H1 (cell line): ENCODE measurements around the gene CARF. TPM values are rescaled to one million over a fixed set of nuclear protein-coding genes. Genes with fewer than 3 reads are reported as not detected.

Experiments
- ASH2L ChIP-seq: fragments of 200-600, 300-600 bp; sonication (generic); IDR thresholded peaks from one replicate; pipeline ENCODE4 v1.7.1; 2017; ENCODE audit warnings: low read length
- CBX5 ChIP-seq: fragments of 300-800, 300-1000 bp; sonication (generic); IDR thresholded peaks from 2 replicates; pipeline ENCODE4 v1.7.1; 2016; ENCODE audit warnings: antibody characterized with exemption, low read length, low read depth
- CBX8 ChIP-seq: fragments of 300-800, 300-1000 bp; sonication (generic); IDR thresholded peaks from 2 replicates; pipeline ENCODE4 v1.7.1; 2016; ENCODE audit warnings: low read depth, low read length, borderline replicate concordance
- CEBPB ChIP-seq: IDR thresholded peaks from 2 replicates; pipeline ENCODE4 v1.6.1; 2012; ENCODE audit warnings: low read depth, low read length
- CHD2 ChIP-seq: IDR thresholded peaks from 2 replicates; pipeline ENCODE4 v1.6.1; 2012; ENCODE audit warnings: low read length, improper control_type of control experiment
- CREB1 ChIP-seq: IDR thresholded peaks from 2 replicates; pipeline ENCODE4 v1.6.1; 2012; ENCODE audit warnings: inconsistent platforms
- EP300 ChIP-seq, 2 experiments: IDR thresholded peaks; 1 replicate in 1 of 2; 2 replicates in 1 of 2; pipeline ENCODE4 v1.6.1; 2011 to 2012; ENCODE audit warnings: low read depth in 2 of 2, low read length in 2 of 2, mild to moderate bottlenecking in 2 of 2, borderline replicate concordance in 1 of 2, inconsistent platforms in 1 of 2, moderate library complexity in 1 of 2
- HDAC2 ChIP-seq, 2 experiments: fragments of 300-600 bp in 1 of 2; sonication (generic) in 1 of 2; IDR thresholded peaks; 2 replicates each; pipeline ENCODE4 v1.6.1; 2011 to 2012; ENCODE audit warnings: low read depth in 2 of 2, low read length in 2 of 2, mild to moderate bottlenecking in 2 of 2, moderate library complexity in 2 of 2, borderline replicate concordance in 1 of 2, inconsistent platforms in 1 of 2
- JUN ChIP-seq: IDR thresholded peaks from 2 replicates; pipeline ENCODE4 v1.6.1; 2011; ENCODE audit warnings: low read depth, mild to moderate bottlenecking, improper control_type of control experiment, low read length
- MAX ChIP-seq: IDR thresholded peaks from 2 replicates; pipeline ENCODE4 v1.6.1; 2012; ENCODE audit warnings: inconsistent platforms
- NANOG ChIP-seq: IDR thresholded peaks from 2 replicates; pipeline ENCODE4 v1.6.1; 2011; ENCODE audit warnings: low read length, low read depth, mild to moderate bottlenecking, inconsistent platforms; ENCODE audit not compliant: insufficient read depth, poor library complexity, severe bottlenecking
- NRF1 ChIP-seq: IDR thresholded peaks from 2 replicates; pipeline ENCODE4 v1.6.1; 2011; ENCODE audit warnings: mild to moderate bottlenecking, low read depth, low read length, improper control_type of control experiment
- PHF8 ChIP-seq: fragments of 200-600 bp; sonication (generic); conservative IDR thresholded peaks from 2 replicates; pipeline ENCODE4 v1.7.1; 2012; ENCODE audit warnings: low read depth, mild to moderate bottlenecking, inconsistent platforms, low read length, moderate library complexity
- POLR2AphosphoS5 ChIP-seq: IDR thresholded peaks from 2 replicates; pipeline ENCODE4 v1.6.1; 2011; ENCODE audit warnings: low read depth, low read length
- RAD21 ChIP-seq, 2 experiments: IDR thresholded peaks in 1 of 2; conservative IDR thresholded peaks in 1 of 2; 2 replicates each; pipeline ENCODE4 v1.6.1; 2011; ENCODE audit warnings: low read depth in 2 of 2, low read length in 2 of 2, improper control_type of control experiment in 1 of 2, inconsistent platforms in 1 of 2, mild to moderate bottlenecking in 1 of 2, moderate library complexity in 1 of 2
- SIX5 ChIP-seq: IDR thresholded peaks from 2 replicates; pipeline ENCODE4 v1.6.1; 2011; ENCODE audit warnings: mild to moderate bottlenecking, low read depth, low read length
- TAF7 ChIP-seq: optimal IDR thresholded peaks from 2 replicates; pipeline ENCODE3; 2011; ENCODE audit warnings: low read depth, mild to moderate bottlenecking, inconsistent platforms, low read length, moderate library complexity, borderline replicate concordance
- TBP ChIP-seq: IDR thresholded peaks from 2 replicates; pipeline ENCODE4 v1.6.1; 2011; ENCODE audit warnings: low read depth, low read length, improper control_type of control experiment
- YY1 ChIP-seq: IDR thresholded peaks from 2 replicates; pipeline ENCODE4 v1.6.1; 2011; ENCODE audit warnings: low read depth, mild to moderate bottlenecking, low read length
- ZNF274 ChIP-seq: IDR thresholded peaks from 2 replicates; pipeline ENCODE4 v1.7.0; 2012; ENCODE audit warnings: low read length, borderline replicate concordance; ENCODE audit errors: extremely low read depth
- polyA plus RNA-seq, 7 experiments: library from polyadenylated mRNA; depleted of rRNA in 3 of 7; stranded (reverse) in 5 of 7; unstranded in 2 of 7; fragments of >200 nt in 5 of 7; fragments of 200-250 nt in 2 of 7; gene quantifications; 1 replicate in 5 of 7; 2 replicates in 1 of 7; 4 replicates in 1 of 7; pipeline versions ENCODE4 v1.2.1 to v1.2.3, GENCODE V29; 2011 to 2013; ENCODE audit warnings: missing spikeins in 2 of 7, mixed read lengths in 2 of 7
- total RNA-seq: library from RNA; stranded (reverse); fragmentation: NEBNext Ultra II Directional; extraction: Animal tissue kit (Norgen Biotek cat#: 25700); gene quantifications from 2 replicates; pipeline ENCODE4 v1.2.1, GENCODE V29; 2021
- TF ChIP-seq, protein P1 (sequence below): IDR thresholded peaks from 2 replicates; pipeline ENCODE4 v1.6.1; 2012; ENCODE audit warnings: low read length, inconsistent platforms

The CARF gene
- total and polyA plus RNA-seq, 2 of the 8 experiments (the other 6 are each of a cell fraction or from before 2014, with no cell fraction given): 2.0 to 2.6 TPM

DNA sequence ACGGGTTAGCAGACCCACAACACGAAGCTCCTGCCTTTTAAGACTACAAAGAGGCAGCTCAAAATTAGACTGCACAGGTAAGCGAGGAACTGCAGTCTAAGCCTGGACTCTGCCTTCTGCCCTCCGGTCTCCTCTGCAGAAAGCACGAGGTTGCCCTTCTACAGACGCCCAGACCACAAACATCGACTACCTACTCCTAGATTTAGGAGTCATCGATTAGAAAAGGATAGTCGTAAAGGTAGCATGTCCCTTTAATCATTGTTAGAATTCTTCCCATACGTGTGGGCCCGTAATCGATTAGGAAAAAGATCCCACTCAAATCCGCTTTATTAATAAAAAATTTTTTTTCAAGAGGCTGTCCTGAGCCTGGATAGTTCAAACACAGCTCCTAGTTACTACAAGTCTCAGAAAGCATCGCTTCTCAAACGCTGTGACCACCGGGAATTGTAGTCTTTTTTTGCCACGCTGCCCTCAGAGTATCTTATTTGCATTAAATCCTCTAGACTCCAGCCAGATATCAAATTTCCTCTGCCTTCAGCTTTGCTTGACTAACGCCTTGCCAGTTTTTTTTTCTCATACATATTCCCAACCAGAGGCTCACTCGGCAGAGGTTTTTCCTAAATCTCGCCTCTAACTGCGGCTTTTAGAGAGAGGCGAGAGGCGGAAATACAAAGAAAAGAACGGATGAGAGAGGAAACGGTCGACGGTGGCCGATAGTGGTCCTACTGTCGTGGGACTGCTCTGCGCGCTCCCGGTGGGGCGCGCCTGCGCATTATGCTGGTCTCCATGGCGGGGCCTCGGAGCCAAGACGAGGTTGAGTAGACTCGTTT, at the start of gene CARF, which contains the start of gene WDR12 (continued):
- TF ChIP-seq TAF7 (peak; percentile 56), NANOG (no peak), JUN (no peak), CEBPB (no peak), ASH2L (no peak), TBP (peak; percentile 81), CHD2 (0 out of 2 replicates have a peak, but pooled peaks have one; percentile 55), MAX (peak; percentile 97), POLR2AphosphoS5 (peak; percentile 93), NRF1 (peak; percentile 50), PHF8 (peak; percentile 68; the same call in 1 of the 2 replicates), RAD21 (IDR thresholded peaks at IDR 0.05 in 1 of 2, conservative IDR thresholded peaks at IDR 0.05 in 1 of 2; ENCODE audit: low read depth in 2 of 2, low read length in 2 of 2) (no peak), CBX8 (no peak), HDAC2 (IDR thresholded peaks at IDR 0.05; ENCODE audit: borderline replicate concordance in 1 of 2, low read depth in 2 of 2, low read length in 2 of 2) (peak; percentile 1 to 78; a peak in 1 of 4 replicates), CBX5 (no peak), CREB1 (peak; percentile 23; the same call in 1 of the 2 replicates), SIX5 (peak; percentile 34), EP300 (IDR thresholded peaks at IDR 0.05; ENCODE audit: borderline replicate concordance in 1 of 2, low read depth in 2 of 2, low read length in 2 of 2) (no peak), YY1 (peak; percentile 58; the same call in 1 of the 2 replicates), ZNF274 (no peak)
- TF ChIP-seq, protein P1, sequence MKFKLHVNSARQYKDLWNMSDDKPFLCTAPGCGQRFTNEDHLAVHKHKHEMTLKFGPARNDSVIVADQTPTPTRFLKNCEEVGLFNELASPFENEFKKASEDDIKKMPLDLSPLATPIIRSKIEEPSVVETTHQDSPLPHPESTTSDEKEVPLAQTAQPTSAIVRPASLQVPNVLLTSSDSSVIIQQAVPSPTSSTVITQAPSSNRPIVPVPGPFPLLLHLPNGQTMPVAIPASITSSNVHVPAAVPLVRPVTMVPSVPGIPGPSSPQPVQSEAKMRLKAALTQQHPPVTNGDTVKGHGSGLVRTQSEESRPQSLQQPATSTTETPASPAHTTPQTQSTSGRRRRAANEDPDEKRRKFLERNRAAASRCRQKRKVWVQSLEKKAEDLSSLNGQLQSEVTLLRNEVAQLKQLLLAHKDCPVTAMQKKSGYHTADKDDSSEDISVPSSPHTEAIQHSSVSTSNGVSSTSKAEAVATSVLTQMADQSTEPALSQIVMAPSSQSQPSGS: no peak
